GM12875 (cell line): Measurements from ENCODE around the gene TENT5C.
A peak's percentile ranks its signal among the peaks of the same experiment; 100 is the strongest.
"Not testable (repeated sequence)": the region's sequence is repeated elsewhere in the genome, so short reads cannot be mapped to it uniquely, and the experiment has no call there.

Experiments used
- H3K4me3 ChIP-seq: one replicate; pipeline ENCODE4 v1.5.1; 2011; ENCODE audit warnings: low read depth, low read length, control low read depth
- TF ChIP-seq, protein P1 (sequence below): IDR thresholded peaks from 2 replicates; pipeline ENCODE4 v1.5.1; 2011; ENCODE audit warnings: low read depth, mild to moderate bottlenecking, control low read depth, inconsistent platforms, low read length, moderate library complexity, borderline replicate concordance; ENCODE audit not compliant: insufficient read depth

Gene TENT5C

DNA sequence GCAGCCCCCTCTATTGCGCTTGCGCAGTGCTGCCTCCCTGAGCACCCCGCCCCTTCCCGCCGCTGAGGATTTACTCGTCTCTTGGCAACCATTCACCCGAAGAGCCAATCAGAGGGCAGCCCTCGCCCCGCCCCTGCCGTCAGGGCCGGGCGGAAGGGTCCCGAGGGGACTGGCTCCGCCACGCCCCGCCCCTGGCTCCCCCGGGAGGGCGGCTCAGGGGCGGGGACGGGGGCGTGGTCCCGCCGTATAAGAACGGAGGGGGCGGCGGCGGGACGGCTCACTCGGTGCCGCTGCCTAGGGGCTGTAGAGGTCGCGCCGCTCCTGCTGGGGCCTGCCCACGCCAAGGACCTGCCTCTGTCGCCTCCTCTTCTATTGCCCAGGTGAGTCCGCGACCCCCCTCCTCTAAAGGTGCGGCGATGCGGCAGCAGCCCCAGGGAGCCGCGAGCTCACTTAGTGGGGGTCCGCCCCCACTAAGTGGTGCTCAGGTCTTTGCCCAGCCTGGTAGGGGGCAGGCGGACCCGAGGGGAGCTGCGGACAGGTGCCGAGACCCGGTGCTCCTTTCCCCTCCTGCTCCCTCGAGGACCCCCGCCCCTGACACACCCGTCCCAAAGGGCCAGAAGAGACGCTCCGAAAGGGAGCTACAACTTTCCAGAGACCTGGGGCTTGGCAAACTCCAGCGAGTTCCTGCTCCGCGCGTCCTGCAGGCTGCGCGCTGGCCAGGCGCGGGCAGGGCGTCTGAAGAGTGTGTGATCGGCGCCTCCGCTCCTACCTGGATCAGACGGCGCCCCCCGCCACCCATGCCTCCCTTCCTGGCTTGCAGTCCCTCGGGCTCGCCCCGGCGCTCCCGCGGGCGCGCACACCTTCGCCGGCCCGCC lies at the start of gene TENT5C:
TENT5C (plus strand) TSS at position 275 of the 875 bp plus-strand sequence. CDS start 16,821 bp downstream, outside the sequence.
- TF ChIP-seq, protein P1, sequence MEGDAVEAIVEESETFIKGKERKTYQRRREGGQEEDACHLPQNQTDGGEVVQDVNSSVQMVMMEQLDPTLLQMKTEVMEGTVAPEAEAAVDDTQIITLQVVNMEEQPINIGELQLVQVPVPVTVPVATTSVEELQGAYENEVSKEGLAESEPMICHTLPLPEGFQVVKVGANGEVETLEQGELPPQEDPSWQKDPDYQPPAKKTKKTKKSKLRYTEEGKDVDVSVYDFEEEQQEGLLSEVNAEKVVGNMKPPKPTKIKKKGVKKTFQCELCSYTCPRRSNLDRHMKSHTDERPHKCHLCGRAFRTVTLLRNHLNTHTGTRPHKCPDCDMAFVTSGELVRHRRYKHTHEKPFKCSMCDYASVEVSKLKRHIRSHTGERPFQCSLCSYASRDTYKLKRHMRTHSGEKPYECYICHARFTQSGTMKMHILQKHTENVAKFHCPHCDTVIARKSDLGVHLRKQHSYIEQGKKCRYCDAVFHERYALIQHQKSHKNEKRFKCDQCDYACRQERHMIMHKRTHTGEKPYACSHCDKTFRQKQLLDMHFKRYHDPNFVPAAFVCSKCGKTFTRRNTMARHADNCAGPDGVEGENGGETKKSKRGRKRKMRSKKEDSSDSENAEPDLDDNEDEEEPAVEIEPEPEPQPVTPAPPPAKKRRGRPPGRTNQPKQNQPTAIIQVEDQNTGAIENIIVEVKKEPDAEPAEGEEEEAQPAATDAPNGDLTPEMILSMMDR: no peak
- H3K4me3 ChIP-seq: peak within 1 kb of the TSS; percentile 60

DNA sequence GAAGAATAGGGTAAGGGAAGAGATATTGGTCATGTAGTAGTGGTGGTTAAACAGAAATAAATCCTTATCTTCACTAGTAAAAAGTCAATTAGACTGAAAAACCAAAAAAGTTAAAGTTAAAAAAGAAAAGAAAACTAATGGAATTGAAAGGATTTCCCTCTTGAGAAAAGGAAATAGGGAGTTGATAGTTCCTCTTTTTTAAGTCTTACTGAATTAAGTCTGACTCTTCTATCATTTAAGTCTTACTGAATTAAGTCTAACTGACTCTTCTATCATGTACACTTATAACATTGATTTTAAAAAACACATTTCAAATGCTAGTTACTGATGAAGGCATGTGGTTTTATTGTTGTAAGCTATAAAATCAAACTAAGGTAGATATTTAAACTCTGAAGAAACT lies 49.5 kb upstream of the TENT5C start:
- H3K4me3 ChIP-seq: no peak overlapping the region
- TF ChIP-seq, protein P1: no peak

DNA sequence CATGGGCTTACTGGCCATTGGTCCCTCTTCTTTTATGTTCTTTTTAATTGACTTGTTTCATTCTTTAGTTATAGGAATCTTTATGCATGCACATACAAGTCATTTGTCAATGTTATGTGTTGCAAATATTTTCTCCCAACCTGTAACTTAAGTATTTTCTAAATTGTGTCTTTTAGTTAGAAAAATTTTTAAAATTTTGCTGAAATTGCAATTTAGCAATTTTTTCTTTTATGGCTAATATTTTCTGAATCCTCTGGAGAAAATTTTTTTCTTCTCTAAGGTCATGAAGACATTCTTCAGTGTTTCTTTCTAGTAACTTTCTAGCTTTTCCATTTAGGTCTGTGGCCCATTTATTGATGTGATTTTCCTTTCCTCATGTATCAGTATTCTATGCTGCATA lies 48.9 kb upstream of the TENT5C start:
- TF ChIP-seq, protein P1: no peak
- H3K4me3 ChIP-seq: no peak overlapping the region

DNA sequence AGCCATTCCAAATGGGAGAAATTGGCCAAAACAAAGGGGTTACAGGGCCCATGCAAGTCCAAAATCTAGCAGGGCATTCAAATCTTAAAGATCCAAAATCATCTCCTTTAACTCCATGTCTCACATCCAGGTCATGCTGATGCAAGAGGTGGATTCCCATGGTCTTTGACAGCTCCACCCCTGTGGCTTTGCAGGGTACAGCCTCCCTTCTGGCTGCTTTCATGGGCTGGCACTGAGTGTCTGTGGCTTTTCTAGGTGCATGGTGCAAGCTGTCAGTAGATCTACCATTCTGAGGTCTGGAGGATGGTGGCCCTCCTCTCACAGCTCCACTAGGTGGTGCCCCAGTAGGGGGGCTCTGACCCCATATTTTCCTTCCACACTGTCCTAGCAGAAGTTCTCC lies 47.4 kb upstream of the TENT5C start:
- not testable (repeated sequence) for H3K4me3 ChIP-seq

DNA sequence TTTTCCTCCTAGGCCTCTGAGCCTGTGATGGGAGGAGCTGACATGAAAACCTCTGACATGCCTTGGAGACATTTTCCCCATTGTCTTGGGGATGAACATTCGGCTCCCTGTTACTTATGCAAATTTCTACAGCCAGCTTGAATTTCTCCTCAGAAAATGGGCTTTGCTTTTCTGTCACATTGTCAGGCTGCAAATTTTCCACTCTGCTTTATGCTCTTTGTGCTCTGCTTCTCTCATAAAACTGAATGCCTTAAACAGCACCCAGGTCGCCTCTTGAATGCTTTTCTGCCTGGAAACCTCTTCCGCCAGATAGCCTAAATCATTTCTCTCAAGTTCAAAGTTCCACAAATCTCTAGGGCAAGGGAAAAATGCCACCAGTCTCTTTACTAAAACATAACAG lies 46.7 kb upstream of the TENT5C start:
- TF ChIP-seq, protein P1: no peak
- H3K4me3 ChIP-seq: no peak overlapping the region

DNA sequence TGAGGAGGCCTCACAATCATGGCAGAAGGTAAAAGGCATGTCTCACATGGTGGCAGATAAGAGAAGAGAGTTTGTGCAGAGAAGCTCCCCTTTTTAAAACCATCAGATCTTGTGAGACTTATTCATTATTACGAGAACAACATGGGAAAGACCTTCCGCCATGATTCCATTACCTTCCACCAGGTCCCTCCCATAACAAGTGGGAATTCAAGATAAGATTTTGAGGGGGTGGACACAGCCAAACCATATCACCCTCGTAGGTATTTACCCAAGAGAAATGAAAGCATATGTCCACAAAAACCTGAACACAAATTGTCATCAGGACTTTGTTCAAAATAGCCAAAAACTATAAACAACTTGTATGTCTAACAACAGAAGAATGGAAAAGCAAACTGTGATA lies 45.9 kb upstream of the TENT5C start:
- TF ChIP-seq, protein P1: no peak
- no peak overlapping the region for H3K4me3 ChIP-seq

DNA sequence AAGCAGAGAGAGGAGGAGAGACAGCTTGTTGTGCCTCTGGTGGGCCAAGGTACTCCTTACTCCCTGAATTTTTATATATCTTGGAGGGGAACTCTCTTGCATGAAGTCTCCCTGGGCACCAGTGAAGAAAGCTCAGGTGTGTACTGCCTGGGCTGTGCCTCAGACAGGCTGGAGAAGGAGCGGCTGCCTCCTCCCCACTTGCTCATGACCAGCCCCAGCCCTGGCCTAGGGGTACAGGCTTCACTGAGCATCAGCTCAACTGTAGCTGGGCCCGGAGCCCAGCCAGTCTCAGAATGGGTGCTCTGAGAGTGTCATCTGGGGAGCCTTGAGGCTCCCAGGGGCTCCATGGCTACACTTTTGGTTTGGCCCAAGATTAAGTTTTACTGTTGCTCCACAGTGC lies 44.8 kb upstream of the TENT5C start:
- TF ChIP-seq, protein P1: no peak
- H3K4me3 ChIP-seq: no peak overlapping the region
